Small intestine (tissue), 7 donors: ENCODE measurements around the gene ZNF280A. TPM values are rescaled to one million over a fixed set of nuclear protein-coding genes. Genes with fewer than 3 reads are reported as not detected.
"Not testable (repeated sequence)": the region's sequence is repeated elsewhere in the genome, so short reads cannot be mapped to it uniquely, and the experiment has no call there.

Source experiments
- DNase-seq, 2 donors: peaks; one replicate each; pipeline versions ENCODE4 v3.0.0 to v3.0.0-alpha.2; 2013
- FAIRE-seq: peaks from 2 replicates; lab custom pipeline; 2012; peaks lifted over from hg19 to GRCh38; lab: Jason Lieb, UNC
- H3K27ac ChIP-seq, 3 donors: one replicate each; pipeline ENCODE4 v1.5.1; 2013; ENCODE audit warnings: low read length in 2 of 3, mild to moderate bottlenecking in 2 of 3, control low read depth in 1 of 3, inconsistent platforms in 1 of 3, low read depth in 1 of 3, moderate library complexity in 1 of 3
- H3K27me3 ChIP-seq, 3 donors: one replicate each; pipeline ENCODE4 v1.6.1; 2013; ENCODE audit warnings: low read length in 3 of 3, inconsistent platforms in 1 of 3; ENCODE audit not compliant: control insufficient read depth in 3 of 3, insufficient read depth in 3 of 3
- H3K36me3 ChIP-seq, 3 donors: one replicate each; pipeline ENCODE4 v1.6.1; 2013; ENCODE audit warnings: low read length in 3 of 3, inconsistent platforms in 1 of 3, low read depth in 1 of 3, mild to moderate bottlenecking in 1 of 3, moderate library complexity in 1 of 3; ENCODE audit not compliant: control insufficient read depth in 3 of 3, insufficient read depth in 2 of 3
- H3K4me1 ChIP-seq, 3 donors: one replicate each; pipeline ENCODE4 v1.6.1; 2013; ENCODE audit warnings: low read length in 2 of 3, inconsistent platforms in 1 of 3, low read depth in 1 of 3, mild to moderate bottlenecking in 1 of 3, moderate library complexity in 1 of 3; ENCODE audit not compliant: control insufficient read depth in 3 of 3, insufficient read depth in 2 of 3
- H3K4me3 ChIP-seq, 3 donors: one replicate each; pipeline ENCODE4 v1.5.1; 2013; ENCODE audit warnings: low read length in 3 of 3, control low read depth in 1 of 3, inconsistent platforms in 1 of 3, low read depth in 1 of 3, mild to moderate bottlenecking in 1 of 3, moderate library complexity in 1 of 3
- H3K9me3 ChIP-seq, 2 donors: one replicate each; pipeline ENCODE4 v1.6.1; 2013; ENCODE audit warnings: low read depth in 1 of 2, low read length in 1 of 2; ENCODE audit not compliant: control insufficient read depth in 2 of 2, insufficient read depth in 1 of 2
- WGBS, 3 donors: extraction: QIAGEN DNeasy Blood & Tissue Kit; methylation state at CpG; one replicate each; pipeline ENCODE4 v1.1.7; 2013; 5-methylcytosine and 5-hydroxymethylcytosine counted together
- polyA plus RNA-seq, 4 donors: library from polyadenylated mRNA; stranded (reverse) in 3 of 4; unstranded in 1 of 4; fragments of 200-250 nt in 3 of 4; fragments of 120-200 nt in 1 of 4; gene quantifications; one replicate each; pipeline versions ENCODE4 v1.2.1 to v1.2.3, GENCODE V29; 2013
- donor health status: healthy with polysubstance abuse.
- donor health status: control.
- donor health status: control.
- donor health status: Bipolar disorder and iron deficiency.
- donor health status: healthy.

The ZNF280A gene
- polyA plus RNA-seq, 4 donors, result not detected

- DNase-seq (no peak), FAIRE-seq (no peak)
- Histone ChIP-seq H3K36me3 (no peaks in the 10 kb centered on the region), H3K9me3 (no peaks in the 10 kb centered on the region), H3K27me3 (peaks cover 0 to 6% (median 0%) of the 10 kb centered on the region in 3 donors), H3K4me3 (no peak overlapping the region), H3K4me1 (no peaks in the 10 kb centered on the region), H3K27ac (no peak overlapping the region)
- WGBS, 3 donors, result 77 to 79% (median 79%) methylated on average over 6 of the region's 6 CpGs
These were observed 3.4 kb upstream of the ZNF280A start for GRCh38 chr22:22523494-22523893.

GRCh38 chr22:22521631-22522030 is 1.6 kb upstream of the ZNF280A start:
- DNase-seq (no peak), FAIRE-seq (no peak)
- H3K36me3 ChIP-seq, result no peaks in the 10 kb centered on the region
- peaks cover 0 to 6% (median 0%) of the 10 kb centered on the region in 3 donors for H3K27me3 ChIP-seq
- no peaks in the 10 kb centered on the region for H3K9me3 ChIP-seq
- no peak overlapping the region for H3K4me3 ChIP-seq
- H3K27ac ChIP-seq, result no peak overlapping the region
- WGBS, 3 donors, result 48 to 77% (median 73%) methylated on average over 8 of the region's 8 CpGs
- H3K4me1 ChIP-seq, result no peaks in the 10 kb centered on the region

- Histone ChIP-seq H3K4me3 (no peak overlapping the region), H3K27ac (no peak overlapping the region), H3K4me1 (no peaks in the 10 kb centered on the region), H3K27me3 (peaks cover 0 to 6% (median 0%) of the 10 kb centered on the region in 3 donors), H3K36me3 (no peaks in the 10 kb centered on the region), H3K9me3 (no peaks in the 10 kb centered on the region)
- WGBS, 3 donors, result 66 to 75% (median 71%) methylated on average over 12 of the region's 12 CpGs
- FAIRE-seq (no peak), DNase-seq (no peak)
These were observed 865 bp upstream of the ZNF280A start for GRCh38 chr22:22520667-22521602.

- Histone ChIP-seq H3K4me3 (no peak overlapping the region), H3K9me3 (no peaks in the 10 kb centered on the region), H3K36me3 (no peaks in the 10 kb centered on the region), H3K4me1 (no peaks in the 10 kb centered on the region), H3K27ac (no peak overlapping the region), H3K27me3 (peaks cover 0 to 6% (median 2%) of the 10 kb centered on the region in 3 donors)
- peak; percentile 11 to 17 for DNase-seq
- no peak for FAIRE-seq
- WGBS, 3 donors, result 10 to 62% (median 31%) methylated on average over 5 of the region's 5 CpGs
These were observed 479 bp downstream of the ZNF280A start for GRCh38 chr22:22519591-22519990.

GRCh38 chr22:22516992-22517391 is 3.1 kb downstream of the ZNF280A start:
- H3K9me3 ChIP-seq, result no peaks in the 10 kb centered on the region
- no peak for FAIRE-seq
- 60 to 66% (median 61%) methylated on average over 4 of the region's 4 CpGs for WGBS, 3 donors

GRCh38 chr22:22515890-22516289 is 4.2 kb downstream of the ZNF280A start:
- Histone ChIP-seq H3K4me3 (no peak overlapping the region), H3K4me1 (no peaks in the 10 kb centered on the region), H3K27me3 (peaks cover 0 to 2% (median 0%) of the 10 kb centered on the region in 3 donors), H3K36me3 (no peaks in the 10 kb centered on the region), H3K9me3 (no peaks in the 10 kb centered on the region), H3K27ac (no peak overlapping the region)
- FAIRE-seq (no peak), DNase-seq (no peak)

More at GRCh38 chr22:22516992-22517391, 3.1 kb downstream of the ZNF280A start:
- H3K4me3 ChIP-seq, result no peak overlapping the region
- peaks cover 0 to 2% (median 0%) of the 10 kb centered on the region in 3 donors for H3K27me3 ChIP-seq
- no peaks in the 10 kb centered on the region for H3K36me3 ChIP-seq
- H3K27ac ChIP-seq, result no peak overlapping the region
- no peaks in the 10 kb centered on the region for H3K4me1 ChIP-seq
- no peak for DNase-seq

GRCh38 chr22:22514431-22514830 is 5.6 kb downstream of the ZNF280A start:
- peak in 1 of 2 donors; percentile 6 for DNase-seq
- not testable (repeated sequence) for H3K4me3 ChIP-seq, H3K27me3 ChIP-seq, H3K27ac ChIP-seq, FAIRE-seq, H3K36me3 ChIP-seq, H3K4me1 ChIP-seq, H3K9me3 ChIP-seq
- 45 to 51% (median 50%) methylated on average over 8 of the region's 8 CpGs for WGBS, 3 donors

- DNase-seq, result no peak
- FAIRE-seq, result no peak
- no peak overlapping the region for H3K4me3 ChIP-seq
- peaks cover 0 to 2% (median 0%) of the 10 kb centered on the region in 3 donors for H3K27me3 ChIP-seq
- 88 to 94% (median 89%) methylated on average over 2 of the region's 2 CpGs for WGBS, 3 donors
- no peaks in the 10 kb centered on the region for H3K36me3 ChIP-seq
- H3K27ac ChIP-seq, result no peak overlapping the region
- peaks cover 0 to 2% (median 0%) of the 10 kb centered on the region in 3 donors for H3K4me1 ChIP-seq
- peaks cover 0 to 3% of the 10 kb centered on the region in 2 donors for H3K9me3 ChIP-seq
These were observed 6.5 kb downstream of the ZNF280A start for GRCh38 chr22:22513619-22514018.
